NCI-H2107 treated with DMSO at 0.1 percent for 48 hours (cell line): ENCODE results near the gene ANO4.
"Not testable (repeated sequence)": the region's sequence is repeated elsewhere in the genome, so short reads cannot be mapped to it uniquely, and the experiment has no call there.

ENCODE experiments used
- DNase-seq: peaks from one replicate; lab custom pipeline; 2025; ENCODE audit not compliant: unreplicated experiment; lab: John Stamatoyannopoulos, UW

ANO4 gene

DNA sequence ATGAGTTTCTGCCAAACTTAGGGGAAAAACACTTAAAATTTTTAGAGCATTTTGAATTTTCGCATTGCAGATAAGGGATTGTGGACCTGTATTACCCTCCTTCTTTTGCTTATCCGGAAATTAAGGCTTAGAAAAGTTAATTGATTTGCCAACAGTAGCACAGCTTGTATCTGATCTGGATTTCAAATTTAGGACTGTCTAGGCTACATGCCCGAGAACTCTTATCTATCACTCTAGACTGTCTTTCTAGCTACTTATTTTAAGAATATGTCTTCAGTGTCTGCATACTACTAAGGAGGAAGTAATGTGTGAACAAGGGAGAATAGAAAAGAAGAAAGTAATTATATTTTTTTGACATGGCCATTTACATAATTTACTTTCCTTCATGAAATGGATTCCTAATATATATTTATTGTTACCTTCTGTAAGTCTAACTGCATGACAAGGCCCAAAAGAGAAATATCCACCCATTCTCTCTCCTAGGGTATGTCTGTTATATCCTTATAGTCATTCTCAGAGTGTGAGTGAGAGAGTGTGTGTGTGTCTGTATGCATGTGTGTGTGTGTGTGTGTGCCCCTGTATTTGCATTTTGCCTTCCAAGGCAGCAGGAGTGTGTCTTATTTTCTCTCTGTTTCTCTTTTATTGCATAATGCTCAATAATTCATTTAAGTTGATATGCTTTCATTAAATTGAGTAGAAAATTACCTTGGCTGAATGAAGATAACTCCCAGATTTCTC, 283.4 kb downstream of the ANO4 start:
- DNase-seq, result no peak

DNA sequence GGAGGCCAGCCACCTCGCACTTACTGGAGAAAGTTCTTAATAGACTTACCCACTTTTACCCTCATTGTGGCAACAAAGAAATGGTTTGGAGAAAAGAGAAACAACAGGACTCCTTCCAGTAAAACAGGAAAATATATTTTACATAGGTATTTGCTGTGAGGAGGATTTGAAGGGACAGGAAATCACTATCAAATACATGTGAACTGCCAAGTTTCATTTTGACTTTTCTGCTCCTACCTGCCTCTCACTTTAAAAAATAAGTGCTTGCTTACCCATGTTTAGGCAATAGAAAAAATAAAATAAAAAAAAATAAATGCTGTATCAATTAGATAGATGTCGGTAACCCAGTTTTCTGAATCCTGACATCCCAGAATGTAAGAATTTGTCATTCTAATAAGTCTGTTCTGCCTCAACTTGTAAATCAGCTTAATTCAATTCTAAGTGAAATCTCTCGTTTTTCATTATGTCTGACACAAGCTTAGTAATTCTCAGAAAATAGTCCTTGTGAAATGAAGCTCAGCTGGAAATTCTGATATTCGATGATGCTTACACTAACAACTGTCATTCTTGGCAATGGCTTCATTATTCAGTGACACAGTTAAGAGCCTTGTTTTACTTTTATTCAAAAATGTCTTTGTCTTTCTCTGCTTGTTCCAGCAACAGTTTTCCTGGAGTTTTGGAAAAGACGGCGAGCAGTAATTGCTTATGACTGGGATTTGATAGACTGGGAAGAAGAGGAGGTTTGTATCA, 284.1 kb downstream of the ANO4 start:
- DNase-seq, result no peak

DNA sequence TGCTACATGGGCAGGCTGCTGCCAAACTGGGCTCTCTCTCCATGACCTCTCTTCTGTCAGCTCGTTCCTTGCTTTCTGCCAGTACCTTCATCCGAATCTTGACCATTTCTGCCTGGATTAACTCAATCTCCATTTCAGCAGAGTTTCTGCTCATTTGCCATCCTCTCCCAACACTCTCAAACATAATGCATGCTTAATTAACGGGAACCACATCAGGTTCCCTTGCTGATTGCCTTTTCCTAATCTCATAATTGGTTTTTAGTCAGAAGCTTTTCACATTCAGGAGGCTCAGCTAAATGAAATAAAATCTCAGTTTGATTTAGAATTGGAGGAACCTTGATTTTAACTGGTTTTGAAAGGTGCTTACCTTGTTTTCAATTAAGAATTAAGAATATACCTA, 288.1 kb downstream of the ANO4 start:
- DNase-seq, result no peak

DNA sequence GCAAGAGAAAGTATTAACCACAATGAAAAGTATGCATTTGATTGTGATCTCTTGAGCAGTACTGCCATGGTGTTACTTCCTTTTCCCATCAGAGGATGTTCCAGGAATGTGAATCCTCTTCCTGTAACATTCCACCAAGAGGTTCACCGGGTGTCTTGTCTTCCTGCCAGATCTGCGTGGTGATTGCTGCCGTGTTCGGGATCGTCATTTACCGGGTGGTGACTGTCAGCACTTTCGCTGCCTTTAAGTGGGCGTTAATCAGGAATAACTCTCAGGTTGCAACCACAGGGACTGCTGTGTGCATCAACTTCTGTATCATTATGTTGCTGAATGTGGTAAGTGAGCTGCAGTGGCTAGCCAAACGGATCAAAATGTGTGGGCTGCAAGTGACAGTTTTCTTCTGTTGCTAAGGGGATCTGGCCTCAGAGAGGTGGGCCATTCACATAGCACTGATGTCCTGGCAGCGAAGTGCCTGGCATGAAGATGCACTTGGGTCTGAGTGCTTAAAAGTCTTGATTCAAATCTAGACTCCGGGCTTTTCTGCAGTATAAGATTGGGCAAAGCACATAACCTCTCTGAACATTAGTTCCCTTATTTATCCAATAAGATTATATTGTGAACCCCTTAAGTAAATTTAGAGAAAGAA, 292.0 kb downstream of the ANO4 start:
- DNase-seq, result peak; percentile 2

DNA sequence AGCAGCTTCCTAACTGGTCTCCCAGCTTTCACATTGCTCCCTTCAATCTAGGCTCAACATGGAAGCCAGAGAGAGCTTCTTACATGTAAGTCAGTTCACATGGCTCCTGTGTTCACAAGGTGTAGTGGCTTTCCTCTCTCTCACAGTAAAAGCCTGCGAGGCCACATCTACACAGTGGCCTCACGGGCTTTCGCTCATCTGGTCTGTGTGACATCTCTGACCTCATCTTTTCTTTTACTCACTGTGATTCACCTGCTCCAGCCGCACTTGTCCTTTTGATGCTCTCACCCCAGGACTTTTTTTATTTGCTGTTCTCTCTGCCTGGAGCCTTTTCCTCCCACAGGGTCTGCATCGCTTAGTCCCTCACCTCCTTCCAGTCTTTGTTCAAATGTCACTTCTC, 293.3 kb downstream of the ANO4 start:
- no peak for DNase-seq

DNA sequence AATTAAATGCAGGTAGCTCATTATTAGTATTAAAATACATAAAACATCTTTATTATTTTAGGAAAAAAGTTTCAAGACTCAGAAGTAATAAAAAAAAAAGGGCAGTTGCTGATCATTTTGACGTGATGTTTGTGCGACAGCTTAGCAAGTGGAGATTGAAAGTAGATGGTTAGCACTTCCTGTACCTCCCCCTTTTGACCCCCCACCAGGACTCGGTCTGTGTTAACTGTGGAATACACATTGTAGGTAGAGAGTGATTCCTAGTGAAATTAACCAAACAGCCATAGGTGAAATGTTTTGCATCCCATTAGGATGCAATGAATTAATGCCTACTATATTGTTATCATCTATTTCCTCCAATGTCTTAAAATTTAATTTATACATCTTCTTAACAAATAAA, 294.7 kb downstream of the ANO4 start:
- no peak for DNase-seq

DNA sequence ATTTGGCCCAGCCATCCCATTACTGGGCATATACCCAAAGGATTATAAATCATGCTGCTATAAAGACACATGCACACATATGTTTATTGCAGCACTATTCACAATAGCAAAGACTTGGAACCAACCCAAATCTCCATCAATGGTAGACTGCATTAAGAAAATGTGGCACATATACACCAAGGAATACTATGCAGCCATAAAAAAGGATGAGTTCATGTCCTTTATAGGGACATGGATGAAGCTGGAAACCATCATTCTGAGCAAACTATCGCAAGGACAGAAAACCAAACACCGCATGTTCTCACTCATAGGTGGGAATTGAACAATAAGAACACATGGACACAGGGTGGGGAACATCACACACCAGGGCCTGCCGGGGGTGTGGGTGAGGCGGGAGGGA, 295.6 kb downstream of the ANO4 start:
- not testable (repeated sequence) for DNase-seq

DNA sequence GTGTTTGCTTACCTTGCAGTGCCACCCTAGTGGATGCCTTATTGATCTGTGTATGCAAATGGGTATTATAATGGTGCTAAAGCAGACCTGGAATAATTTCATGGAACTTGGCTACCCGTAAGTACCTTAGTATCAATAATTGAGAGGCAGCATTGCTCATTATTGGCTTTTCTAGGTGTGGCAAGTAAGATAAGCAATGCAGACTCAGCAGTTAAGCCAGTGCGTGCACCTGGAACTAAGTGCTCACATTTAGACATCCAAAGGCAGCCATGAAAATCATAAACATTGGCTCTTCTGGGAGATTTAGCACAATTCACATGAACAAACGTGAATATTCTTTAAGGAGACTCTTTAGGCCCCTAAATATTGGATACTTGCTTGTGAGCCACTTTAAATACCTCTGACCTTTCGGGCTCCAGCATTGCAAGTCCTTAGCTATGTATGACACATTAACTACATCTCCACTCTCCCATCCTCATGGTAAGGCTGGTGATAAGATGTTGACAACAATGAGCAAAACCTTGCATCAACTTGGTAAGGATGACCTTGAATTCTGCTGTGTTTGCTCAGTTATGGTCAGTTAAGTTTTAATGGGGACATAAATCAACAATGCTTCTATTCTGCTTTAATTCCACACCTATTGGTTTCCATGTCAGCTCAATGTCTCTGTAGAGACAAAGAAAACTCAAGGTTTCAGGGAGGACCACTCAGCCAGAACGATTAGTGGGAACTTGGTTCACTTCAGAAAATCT, 303.4 kb downstream of the ANO4 start:
- DNase-seq, result no peak

DNA sequence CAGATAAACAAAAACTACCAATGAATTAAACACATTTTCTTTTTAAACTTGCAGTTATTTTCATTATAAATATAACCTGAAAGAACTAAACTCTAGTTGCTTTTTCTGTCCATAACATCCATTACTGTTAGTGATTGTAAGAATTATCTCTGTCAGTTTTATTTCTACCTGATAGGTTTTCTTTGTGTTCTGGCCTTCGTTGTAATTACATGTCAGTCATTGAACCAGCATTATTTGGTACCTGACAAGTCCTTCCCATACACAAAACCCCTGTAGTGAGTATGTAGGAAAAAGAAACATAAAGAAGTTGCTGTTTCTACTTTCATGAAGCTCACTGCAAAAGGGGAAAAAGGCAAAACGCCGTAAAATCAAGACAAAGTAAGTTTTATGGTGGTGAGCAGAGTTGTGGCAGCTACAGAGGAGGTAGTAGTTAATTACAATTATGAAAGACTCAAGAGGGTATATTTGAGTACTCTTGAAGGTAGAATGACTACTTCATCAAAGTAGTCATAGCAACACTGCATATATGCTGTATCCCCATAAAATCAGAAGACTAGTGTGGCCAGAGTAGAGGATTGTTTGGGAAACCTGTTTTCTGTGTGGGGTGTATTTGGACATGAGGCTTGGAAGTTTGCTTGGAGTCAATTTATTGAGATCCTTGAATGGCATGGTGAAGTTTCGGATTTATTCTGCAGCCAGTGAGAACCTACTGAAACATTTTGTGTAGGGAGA, 312.6 kb downstream of the ANO4 start:
- no peak for DNase-seq

DNA sequence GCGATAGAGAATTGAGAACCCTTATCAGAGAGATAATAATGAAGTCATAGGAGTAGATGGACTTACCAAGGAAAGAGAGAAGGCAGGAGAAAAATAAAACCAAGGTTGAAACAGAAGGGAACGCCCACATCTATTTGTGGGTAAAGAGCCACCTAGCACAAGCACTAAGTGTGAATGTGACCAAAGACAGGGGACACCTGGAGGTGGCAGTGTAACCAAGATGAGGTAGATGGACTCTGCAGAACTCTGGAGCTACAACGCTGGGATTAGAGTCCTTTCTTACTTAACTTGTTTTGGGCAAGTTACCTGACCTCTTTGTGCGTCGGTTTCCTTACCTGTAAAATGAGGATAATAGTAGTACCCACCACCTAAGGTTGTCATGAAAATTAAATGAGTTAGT, 313.6 kb downstream of the ANO4 start:
- no peak for DNase-seq

DNA sequence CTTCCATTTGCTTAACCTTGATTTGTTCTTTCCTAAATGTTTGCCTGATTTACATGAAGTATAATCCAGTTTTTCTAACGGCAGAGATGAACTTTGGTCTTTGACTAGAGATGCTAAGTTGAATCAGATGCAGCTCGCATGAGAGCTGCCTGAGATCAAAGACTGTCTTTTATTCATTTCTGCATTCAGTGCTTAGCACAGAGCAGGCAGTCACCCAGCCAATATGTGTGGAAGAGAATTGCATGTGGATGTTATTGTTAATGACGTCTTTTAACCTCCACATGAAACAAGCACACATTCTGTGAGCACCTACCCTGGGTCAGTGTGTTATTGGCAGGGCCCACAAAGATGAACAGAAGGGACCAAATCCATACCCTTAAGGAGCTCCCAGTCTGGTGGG, 316.3 kb downstream of the ANO4 start:
- no peak for DNase-seq

DNA sequence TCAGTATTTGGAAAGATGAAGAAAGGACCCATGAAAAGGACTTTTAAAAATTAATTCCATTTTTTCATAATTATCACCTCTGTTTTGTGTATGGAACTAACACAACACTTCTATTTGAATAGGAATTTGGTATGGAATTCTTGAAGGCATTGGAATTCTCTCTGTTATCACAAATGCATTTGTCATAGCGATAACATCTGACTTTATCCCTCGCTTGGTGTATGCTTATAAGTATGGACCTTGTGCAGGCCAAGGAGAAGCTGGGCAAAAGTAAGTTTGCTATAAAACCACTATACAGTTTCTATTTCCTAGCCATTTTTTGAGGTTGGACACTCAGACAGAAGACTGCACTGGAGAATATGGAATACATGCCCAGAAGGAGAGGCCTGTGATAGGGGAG, 316.9 kb downstream of the ANO4 start:
- DNase-seq, result no peak

DNA sequence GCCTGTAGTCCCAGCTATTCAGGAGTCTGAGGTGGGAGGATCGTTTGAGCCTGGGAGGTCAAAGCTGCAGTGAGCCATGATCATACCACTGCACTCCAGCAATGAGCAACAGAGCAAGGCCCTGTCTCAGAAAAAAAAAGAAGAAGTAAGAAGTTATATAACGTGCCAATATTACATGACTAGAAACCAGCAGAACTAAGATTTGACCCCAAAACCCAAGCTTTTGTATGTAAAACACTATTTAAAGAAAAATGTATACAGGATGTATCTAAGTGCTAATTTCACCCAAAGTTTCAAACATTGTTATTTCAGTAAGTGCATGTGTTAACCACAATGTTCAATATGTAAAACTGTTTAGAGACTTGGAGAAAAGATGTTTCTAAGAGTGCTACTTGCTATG, 320.8 kb downstream of the ANO4 start:
- DNase-seq, result no peak

DNA sequence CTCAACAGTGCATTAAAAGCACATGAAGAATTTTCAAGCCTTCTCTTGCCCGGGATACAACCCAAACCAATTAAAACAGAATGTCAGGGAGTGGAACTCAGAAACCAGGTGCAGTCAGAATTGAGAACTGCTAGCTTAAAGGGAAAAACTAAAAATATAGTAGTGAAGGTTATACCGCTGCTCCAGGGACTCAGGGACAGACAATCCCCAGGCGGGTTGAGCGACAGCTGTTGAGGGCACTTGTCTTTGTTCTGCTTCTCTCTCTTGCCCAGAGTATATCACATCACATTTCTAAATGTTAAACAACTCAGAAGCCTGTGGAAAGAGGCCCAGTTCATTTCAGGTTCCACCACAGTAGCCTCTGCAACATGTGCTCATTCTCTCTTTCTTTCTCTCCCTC, 322.3 kb downstream of the ANO4 start:
- DNase-seq, result no peak

DNA sequence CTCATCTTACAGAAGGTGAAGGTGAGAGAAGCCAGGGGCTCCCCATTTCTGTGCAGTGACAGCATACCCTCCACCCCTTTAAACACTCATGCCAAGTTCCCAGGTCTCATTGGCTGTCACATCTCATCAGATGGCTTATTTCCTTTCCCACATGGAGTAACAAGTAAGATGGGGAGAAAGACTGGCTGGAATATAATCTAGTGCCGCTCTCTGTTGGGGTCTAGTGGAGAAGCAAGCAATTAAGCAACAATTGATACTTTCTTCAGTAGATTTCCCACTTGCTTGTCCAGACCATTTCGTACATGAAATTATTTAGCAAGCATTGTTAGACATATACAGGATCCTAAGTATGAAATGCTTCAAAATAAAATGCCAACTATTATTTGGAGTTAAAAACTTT, 323.3 kb downstream of the ANO4 start:
- DNase-seq, result no peak

DNA sequence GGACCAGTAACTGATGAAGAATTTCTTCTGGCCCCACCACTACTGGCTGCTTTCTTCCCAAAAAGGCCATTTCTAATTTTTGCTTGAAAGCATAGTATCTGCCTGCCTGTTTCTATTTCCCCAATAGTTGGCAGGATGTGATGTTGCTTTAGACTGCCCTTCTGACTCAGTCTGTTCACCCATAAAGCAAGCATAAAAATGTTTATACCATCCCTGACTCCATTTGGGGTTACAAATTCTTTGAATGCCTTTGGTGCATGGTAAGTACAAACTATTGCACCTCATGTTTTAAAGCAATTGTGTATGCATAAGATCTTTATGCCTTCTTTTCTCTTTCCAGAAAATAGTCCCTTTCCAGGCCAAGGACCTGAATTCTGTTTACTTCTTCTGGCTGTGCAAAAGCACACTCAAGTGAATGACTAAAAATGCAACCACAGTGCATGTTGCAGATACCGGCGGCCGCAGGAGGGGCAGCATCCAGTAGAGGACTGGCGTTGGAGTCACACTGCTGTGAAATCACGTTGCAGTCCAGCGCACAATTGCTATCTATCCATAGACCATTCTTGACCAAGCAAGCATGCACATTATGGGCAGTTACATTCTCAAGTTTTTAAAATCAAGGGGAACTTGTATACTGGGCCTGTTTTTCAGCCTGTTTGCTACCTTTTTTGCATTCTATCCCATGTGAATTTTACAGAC, 333.1 kb downstream of the ANO4 start:
- DNase-seq, result no peak

DNA sequence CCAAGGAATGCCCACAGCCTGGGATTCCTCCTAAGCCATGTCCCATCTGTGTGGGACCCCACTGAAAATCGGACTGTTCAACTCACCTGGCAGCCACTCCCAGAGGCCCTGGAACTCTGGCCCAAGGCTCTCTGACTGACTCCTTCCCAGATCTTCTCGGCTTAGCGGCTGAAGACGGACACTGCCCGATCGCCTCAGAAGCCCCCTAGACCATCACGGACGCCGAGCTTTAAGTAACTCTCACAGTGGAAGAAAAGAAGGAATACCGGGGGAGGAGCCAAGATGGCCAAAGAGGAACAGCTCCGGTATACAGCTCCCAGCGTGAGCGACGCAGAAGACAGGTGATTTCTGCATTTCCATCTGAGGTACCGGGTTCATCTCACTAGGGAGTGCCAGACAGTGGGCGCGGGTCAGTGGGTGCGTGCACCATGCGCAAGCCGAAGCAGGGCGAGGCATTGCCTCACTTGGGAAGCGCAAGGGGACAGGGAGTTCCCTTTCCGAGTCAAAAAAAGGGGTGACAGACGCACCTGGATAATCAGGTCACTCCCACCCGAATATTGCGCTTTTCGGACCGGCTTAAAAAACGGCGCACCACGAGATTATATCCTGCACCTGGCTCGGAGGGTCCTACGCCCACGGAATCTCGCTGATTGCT, 351.3 kb downstream of the ANO4 start:
- not testable (repeated sequence) for DNase-seq

DNA sequence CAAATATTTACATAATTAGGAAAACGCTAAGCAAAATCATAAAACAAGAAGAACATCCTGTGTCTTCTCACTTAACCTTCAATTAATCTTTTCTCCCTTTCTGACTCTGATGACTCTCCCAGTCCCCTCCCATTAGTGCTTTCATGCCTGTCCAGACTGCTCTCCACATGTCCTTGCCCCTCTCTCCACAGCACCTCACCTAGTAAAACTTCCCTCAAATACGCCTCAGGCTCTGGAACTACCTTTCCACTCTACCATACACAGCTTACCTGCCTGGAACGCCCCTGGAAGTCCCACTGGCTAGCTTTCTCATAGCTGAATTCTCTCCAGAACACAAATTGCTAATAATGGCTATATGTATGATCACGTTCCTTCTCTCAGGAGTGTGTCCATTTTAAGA, 370.7 kb downstream of the ANO4 start:
- no peak for DNase-seq

DNA sequence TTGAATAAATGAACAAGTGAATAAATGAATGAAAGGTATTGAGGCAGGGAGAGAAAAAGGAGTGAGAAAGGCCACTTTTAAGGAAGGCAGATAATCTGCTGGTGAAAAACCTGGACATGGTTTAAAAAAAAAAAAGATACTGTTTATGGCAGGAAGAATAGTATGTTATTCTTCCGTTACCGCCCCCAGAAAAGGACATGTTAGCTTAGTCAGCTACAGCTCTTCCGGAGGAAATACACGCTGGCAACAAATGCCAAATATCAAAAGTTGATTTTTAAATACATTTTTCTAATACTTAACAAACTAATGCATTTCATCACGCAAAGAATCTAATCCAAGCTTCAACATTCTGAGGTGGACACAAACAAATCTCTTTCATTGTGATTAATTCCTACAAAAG, 372.3 kb downstream of the ANO4 start:
- no peak for DNase-seq

DNA sequence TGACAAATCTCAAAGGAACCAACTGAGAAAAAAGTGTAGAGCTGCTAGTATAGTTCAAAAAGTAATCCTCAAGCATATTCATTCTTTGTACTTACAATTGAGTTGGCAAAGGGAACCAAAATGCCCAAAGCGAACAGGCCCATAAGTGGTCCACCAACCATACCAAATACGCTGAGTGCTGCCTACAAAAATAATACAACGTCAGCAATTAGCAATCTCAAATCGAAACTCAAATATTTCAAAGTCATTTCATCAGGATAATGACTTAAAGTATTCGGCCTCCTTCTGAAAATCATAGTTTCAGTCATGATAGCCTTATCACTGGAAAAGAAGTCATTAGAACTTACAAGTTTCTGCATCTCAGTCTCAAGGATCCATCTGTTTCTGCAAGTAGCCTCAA, 373.4 kb downstream of the ANO4 start:
- no peak for DNase-seq
